IPS-18c (cell line): Measurements from ENCODE around the gene FOXL2NB.
"Not testable (repeated sequence)": the region's sequence is repeated elsewhere in the genome, so short reads cannot be mapped to it uniquely, and the experiment has no call there.

Source experiments
- H3K4me3 ChIP-seq: 2 replicates; pipeline ENCODE4 v1.7.0; 2013; ENCODE audit warnings: low read depth, mild to moderate bottlenecking, low read length, moderate library complexity; ENCODE audit not compliant: insufficient read depth
- H3K9me3 ChIP-seq: one replicate; pipeline ENCODE4 v1.6.1; 2013; ENCODE audit warnings: mild to moderate bottlenecking, low read length, moderate library complexity; ENCODE audit not compliant: control insufficient read depth, insufficient read depth

The FOXL2NB gene

GRCh38 chr3:138921316-138922292 lies 25.4 kb upstream of the FOXL2NB start:
- Histone ChIP-seq H3K4me3 (no peak overlapping the region), H3K9me3 (no peaks in the 10 kb centered on the region)

DNA sequence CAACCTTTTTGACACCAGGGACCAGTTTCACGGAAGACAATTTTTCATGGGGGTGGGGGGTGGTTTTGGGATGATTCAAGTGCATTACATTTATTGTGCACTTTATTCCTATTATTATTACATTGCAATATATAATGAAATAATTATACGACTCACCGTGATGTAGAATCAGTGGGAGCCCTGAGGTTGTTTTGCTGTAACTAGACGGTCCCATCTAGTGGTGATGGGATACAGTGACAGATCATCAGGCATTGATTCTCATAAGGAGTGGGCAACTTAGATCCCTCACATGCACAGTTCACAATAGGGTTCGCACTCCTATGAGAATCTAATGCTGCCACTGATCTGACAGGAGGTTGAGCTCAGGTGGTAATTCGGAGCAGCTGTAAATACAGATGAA lies 24.6 kb upstream of the FOXL2NB start:
- not testable (repeated sequence) for H3K9me3 ChIP-seq, H3K4me3 ChIP-seq

- H3K4me3 ChIP-seq: no peak overlapping the region
These were observed 23.5 kb upstream of the FOXL2NB start for GRCh38 chr3:138923531-138923994.

GRCh38 chr3:138928727-138929372 lies 18.2 kb upstream of the FOXL2NB start:
- H3K4me3 ChIP-seq: no peak overlapping the region
- no peaks in the 10 kb centered on the region for H3K9me3 ChIP-seq

More at GRCh38 chr3:138923531-138923994, 23.5 kb upstream of the FOXL2NB start:
- H3K9me3 ChIP-seq: no peaks in the 10 kb centered on the region

- Histone ChIP-seq H3K9me3 (no peaks in the 10 kb centered on the region), H3K4me3 (no peak overlapping the region)
These were observed 13.8 kb upstream of the FOXL2NB start for GRCh38 chr3:138933068-138933668.

GRCh38 chr3:138933981-138934691 lies 12.9 kb upstream of the FOXL2NB start:
- Histone ChIP-seq H3K9me3 (no peaks in the 10 kb centered on the region), H3K4me3 (no peak overlapping the region)

DNA sequence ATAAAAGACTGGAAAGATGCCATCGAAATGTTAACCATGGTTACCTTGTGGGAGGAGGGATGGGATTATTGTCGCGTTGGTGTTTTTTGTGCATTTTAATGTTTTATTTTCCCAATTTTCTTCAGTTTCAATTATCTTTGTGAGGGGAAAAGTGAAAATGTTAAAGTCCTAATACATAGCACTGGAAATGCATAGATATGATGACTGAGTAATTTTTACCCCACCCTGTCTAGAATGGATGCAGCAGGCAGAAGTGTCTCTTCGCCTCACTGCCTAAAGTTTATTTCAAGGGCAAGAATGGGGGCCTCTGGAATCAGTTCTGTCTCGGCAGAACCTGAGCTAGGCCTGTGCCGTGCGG lies 11.5 kb upstream of the FOXL2NB start:
- Histone ChIP-seq H3K4me3 (peak overlapping the region; percentile 52; the same call in 1 of the 2 replicates), H3K9me3 (no peaks in the 10 kb centered on the region)

DNA sequence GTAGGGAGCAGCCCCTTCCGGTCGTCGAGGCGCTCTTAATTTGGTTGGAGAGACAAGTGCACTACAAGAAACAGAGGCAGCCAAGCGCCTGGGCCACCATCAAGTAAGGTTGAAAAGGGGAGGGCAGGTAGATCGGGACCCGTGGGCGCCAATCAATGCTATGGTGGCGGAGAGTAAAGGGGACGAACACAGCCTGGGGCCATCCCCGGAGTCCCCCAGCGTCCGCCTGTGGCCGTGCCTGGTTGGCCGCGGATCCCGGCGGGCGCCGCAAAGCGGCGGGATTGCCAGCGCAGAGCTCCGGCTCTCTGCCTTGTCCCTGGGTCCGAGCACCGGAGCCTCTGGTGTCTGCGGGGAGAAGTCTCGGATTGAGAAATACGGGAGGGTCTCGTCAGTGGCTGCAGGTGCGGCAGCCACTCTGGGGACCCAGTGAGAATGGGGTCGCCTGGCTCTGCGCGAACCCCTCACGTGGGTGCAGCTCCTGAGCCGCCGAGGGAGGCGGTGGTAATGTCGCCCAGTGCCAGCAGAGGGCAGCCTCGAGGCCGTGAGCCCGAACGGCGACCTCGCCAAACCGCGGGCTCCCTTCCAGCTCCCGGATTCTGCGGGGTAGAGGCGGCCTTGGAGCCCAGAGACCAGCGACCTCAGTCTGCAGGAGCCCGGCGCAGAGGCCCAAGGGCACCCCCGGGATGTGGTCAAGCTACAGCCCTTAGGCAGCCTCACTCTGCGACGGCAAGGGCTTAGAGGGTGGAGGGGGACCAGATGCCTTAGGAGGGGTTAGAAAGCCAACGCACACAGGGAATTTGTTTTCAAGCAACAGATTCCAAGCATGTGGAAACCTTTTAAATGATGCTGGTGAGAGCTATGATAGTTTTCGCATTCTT lies 10.9 kb upstream of the FOXL2NB start:
- H3K4me3 ChIP-seq: peak overlapping the region; percentile 52
- no peaks in the 10 kb centered on the region for H3K9me3 ChIP-seq

- peak overlapping the region; percentile 29; the same call in 1 of the 2 replicates for H3K4me3 ChIP-seq
- no peaks in the 10 kb centered on the region for H3K9me3 ChIP-seq
These were observed 10.0 kb upstream of the FOXL2NB start for GRCh38 chr3:138936741-138937689.

DNA sequence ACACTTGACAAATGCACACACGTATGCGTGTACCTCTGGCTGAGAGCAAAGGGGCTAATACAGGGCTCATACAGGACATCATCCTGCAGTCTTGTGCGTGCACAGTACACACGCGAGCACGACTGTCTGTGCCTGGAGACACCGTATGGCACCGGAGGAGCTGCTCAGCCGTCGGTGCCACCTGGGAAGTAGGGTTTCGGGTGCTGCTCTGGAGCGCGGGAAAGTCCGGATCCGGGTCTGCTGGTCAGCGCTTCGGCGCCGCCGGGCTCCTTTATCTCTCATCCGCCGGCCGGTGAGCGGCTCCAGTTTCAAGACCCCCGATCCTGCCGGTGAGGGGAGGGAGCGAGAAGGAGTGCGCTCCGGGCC lies 9.3 kb upstream of the FOXL2NB start:
- H3K9me3 ChIP-seq: no peaks in the 10 kb centered on the region
- H3K4me3 ChIP-seq: no peak overlapping the region

DNA sequence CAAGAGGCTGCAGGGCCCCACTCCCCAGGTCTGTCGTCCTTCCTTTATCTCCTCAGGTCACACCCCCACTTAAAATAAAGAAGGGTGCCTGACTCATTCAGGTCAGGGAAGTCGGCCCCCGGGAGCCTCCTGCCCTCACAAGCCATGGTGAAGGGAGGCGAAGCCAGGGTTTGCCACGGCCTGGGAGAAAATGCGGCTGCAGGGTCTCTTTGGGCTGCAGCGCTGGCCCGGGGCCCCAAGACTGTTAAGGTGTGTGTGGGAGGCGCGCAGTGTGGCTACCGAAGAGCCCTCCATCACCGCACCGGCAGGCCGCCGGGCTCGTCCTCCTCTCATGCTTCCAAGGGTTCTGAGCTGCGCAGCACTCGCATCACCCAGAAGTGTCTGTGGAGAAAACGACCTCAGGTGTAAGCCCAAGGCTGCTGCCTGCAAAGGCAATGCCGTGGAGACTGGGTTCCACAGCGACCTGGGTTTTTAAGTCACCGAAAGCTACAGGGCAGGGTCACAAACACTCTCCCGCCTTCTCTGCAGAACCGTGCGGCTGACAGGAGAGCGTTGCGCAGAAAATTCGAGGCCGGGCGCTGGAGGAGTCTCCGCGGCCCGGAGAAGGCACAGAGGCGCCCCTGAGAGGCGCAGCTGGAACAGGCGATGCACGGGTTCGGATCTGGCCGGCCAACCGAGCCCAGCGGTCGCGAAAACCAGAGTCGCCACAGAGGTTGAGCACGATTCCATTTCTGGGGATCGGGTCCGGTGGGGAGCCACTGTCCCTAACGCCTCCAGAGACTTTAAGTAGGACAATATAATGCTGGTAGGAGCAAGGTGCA lies 8.8 kb upstream of the FOXL2NB start:
- no peaks in the 10 kb centered on the region for H3K9me3 ChIP-seq
- peak overlapping the region; percentile 4; the same call in 1 of the 2 replicates for H3K4me3 ChIP-seq

GRCh38 chr3:138938877-138939560 lies 8.0 kb upstream of the FOXL2NB start:
- Histone ChIP-seq H3K9me3 (no peaks in the 10 kb centered on the region), H3K4me3 (peak overlapping the region; percentile 25)

- peak overlapping the region; percentile 25; the same call in 1 of the 2 replicates for H3K4me3 ChIP-seq
- no peaks in the 10 kb centered on the region for H3K9me3 ChIP-seq
These were observed 7.3 kb upstream of the FOXL2NB start for GRCh38 chr3:138939561-138940241.

DNA sequence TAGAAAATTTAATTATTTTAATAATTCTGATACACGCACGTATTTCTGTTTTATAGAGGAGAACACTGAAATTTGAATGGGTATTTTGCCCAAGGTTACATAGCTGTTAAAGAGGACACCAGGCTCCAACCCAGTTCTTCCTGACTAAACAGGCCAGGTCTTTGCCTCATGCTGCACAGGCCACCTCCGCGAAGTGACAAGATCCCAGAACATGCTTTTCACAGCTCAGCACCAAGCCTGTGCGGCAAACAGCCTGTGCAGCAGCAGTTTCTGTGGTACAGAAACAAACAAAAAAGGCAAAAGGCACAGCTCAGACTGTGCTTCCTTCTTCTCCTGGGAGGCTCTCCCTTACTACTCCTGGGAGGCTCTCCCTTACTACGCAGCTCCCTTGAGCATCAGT lies 6.6 kb upstream of the FOXL2NB start:
- H3K9me3 ChIP-seq: no peaks in the 10 kb centered on the region
- H3K4me3 ChIP-seq: no peak overlapping the region
